DND-41 (cell line): ENCODE data around the gene AKR1B1.

Experiments used
- CTCF ChIP-seq: IDR thresholded peaks from 2 replicates; pipeline ENCODE4 v1.5.1; 2012; ENCODE audit warnings: borderline replicate concordance, low read length, moderate library complexity, mild to moderate bottlenecking; ENCODE audit not compliant: poor library complexity, severe bottlenecking; ENCODE audit errors: extremely low read depth
- EZH2 ChIP-seq: IDR thresholded peaks from 3 replicates; pipeline ENCODE4 v1.6.1; 2012; ENCODE audit warnings: borderline replicate concordance, low read depth, mild to moderate bottlenecking, moderate library complexity, low read length, inconsistent platforms; ENCODE audit not compliant: severe bottlenecking

DNA sequence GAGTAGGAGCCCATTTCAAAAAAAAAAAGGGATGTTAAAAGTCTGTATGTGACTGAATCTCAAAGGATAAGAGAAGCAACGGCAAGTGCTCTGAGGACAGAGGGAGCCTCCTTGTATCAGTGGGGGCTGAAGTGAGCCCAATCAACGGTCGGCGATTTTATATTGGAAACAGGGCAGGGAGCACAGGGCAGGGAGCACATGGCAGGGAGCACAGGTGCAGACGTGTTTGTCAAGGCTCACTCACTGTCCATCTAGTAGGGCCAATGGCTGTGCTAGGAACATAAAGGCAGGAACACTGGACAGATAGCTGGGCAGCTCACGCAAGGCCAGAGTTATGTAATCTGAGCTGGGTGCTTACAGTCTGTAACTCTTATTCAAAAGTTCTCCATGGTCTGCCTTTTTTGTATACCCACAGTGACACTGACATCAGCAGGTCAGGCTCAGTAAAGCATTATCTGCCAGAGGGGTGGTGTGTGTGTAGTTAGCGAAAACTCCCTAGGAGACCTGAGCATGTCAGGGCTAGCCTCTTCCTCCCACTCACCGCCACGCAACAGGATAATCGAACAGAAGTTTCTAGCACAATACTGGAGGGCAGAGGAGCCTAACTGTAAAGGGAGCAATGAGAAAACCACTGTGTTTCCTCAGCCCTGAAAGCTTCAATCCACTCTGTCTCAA lies 15.4 kb downstream of the AKR1B1 start:
- TF ChIP-seq CTCF (no peak), EZH2 (no peak)
